ENCODE data around the gene MCUB. TPM values are rescaled to one million over a fixed set of nuclear protein-coding genes. Genes with fewer than 3 reads are reported as not detected.
"Not testable (repeated sequence)": the region's sequence is repeated elsewhere in the genome, so short reads cannot be mapped to it uniquely, and the experiment has no call there.

Gene MCUB
- total and polyA plus RNA-seq, 9 donors: 7.4 to 10.8 (median 9.2) TPM

DNA sequence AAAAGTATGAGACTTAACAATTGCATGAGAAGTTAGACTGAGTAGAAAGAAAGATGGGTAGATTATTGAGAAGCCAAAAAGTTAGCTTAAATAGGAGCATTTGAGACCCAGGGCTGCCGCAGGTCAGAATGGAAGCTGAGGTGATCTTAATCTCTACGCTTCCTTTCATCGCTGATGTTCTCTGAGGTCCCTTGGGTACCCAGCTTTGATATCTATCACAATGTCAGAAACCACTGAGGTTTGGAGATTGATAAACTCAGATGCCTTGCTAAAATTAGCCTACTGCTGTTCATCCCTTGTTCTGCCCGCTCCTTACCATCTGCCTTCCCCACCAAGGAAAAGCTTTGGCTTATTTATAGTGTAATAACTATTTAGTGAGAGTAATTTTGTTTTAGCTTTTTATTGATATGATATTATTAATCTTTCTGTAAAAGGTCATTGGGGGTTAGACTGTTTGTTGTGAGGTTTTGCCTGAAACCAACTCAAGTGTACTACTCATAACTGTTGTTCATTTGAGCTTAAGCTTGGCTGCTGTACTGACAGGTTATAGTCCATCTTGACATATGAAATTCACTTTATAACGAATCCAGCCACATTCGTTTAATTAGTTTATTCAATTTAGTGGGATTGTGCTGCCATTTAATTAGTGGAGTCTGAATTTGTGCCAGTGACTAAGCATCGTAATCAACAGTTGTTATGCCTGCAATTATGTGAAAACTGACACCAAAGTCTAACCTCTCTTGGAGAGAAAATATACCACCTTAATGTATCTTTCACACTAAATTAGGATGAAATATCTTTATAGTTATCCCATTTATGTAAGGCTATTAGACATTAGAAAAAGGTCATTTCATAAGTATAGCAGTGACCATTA, 15.1 kb downstream of the MCUB start:
- H3K36me3 ChIP-seq (ENCODE audit: control insufficient read depth, insufficient read depth, low read length): no peaks in the 10 kb centered on the region
- no peak overlapping the region for H3K4me3 ChIP-seq (ENCODE audit: low read length)
- no peaks in the 10 kb centered on the region for H3K4me1 ChIP-seq (ENCODE audit: control insufficient read depth, insufficient read depth, low read length)
- H3K9me3 ChIP-seq (replicated peaks; ENCODE audit: control insufficient read depth, low read depth, low read length): peaks cover 10% of the 10 kb centered on the region
- no peaks in the 10 kb centered on the region for H3K27me3 ChIP-seq (ENCODE audit: control insufficient read depth, insufficient read depth, low read length)
- no peak for DNase-seq
- H3K27ac ChIP-seq (ENCODE audit: low read length): no peak overlapping the region
- WGBS (ENCODE audit: insufficient coverage): no CpG with 5 or more reads among the region's 7 CpGs

GRCh38 chr4:109576462-109576861, 16.4 kb downstream of the MCUB start:
- no peak overlapping the region for H3K4me3 ChIP-seq (ENCODE audit: low read length)
- 85% methylated on average over 2 of the region's 2 CpGs for WGBS (ENCODE audit: insufficient coverage)
- H3K36me3 ChIP-seq (ENCODE audit: control insufficient read depth, insufficient read depth, low read length): no peaks in the 10 kb centered on the region
- peaks cover 6% of the 10 kb centered on the region for H3K9me3 ChIP-seq (replicated peaks; ENCODE audit: control insufficient read depth, low read depth, low read length)
- no peaks in the 10 kb centered on the region for H3K27me3 ChIP-seq (ENCODE audit: control insufficient read depth, insufficient read depth, low read length)
- peak; percentile 46 for DNase-seq
- no peak overlapping the region for H3K27ac ChIP-seq (ENCODE audit: low read length)
- no peaks in the 10 kb centered on the region for H3K4me1 ChIP-seq (ENCODE audit: control insufficient read depth, insufficient read depth, low read length)

- Histone ChIP-seq H3K27ac (ENCODE audit: low read length) (no peak overlapping the region), H3K36me3 (ENCODE audit: control insufficient read depth, insufficient read depth, low read length) (no peaks in the 10 kb centered on the region), H3K4me1 (ENCODE audit: control insufficient read depth, insufficient read depth, low read length) (no peaks in the 10 kb centered on the region), H3K9me3 (replicated peaks; ENCODE audit: control insufficient read depth, low read depth, low read length) (no peaks in the 10 kb centered on the region), H3K27me3 (ENCODE audit: control insufficient read depth, insufficient read depth, low read length) (no peaks in the 10 kb centered on the region), H3K4me3 (ENCODE audit: low read length) (no peak overlapping the region)
- DNase-seq: no peak
- WGBS (ENCODE audit: insufficient coverage): 89% methylated on average over 1 of the region's 3 CpGs
Measured at GRCh38 chr4:109578846-109579245, 18.8 kb downstream of the MCUB start.

GRCh38 chr4:109579997-109580396, 20.0 kb downstream of the MCUB start:
- H3K4me3 ChIP-seq (ENCODE audit: low read length); H3K27ac ChIP-seq (ENCODE audit: low read length); H3K4me1 ChIP-seq (ENCODE audit: control insufficient read depth, insufficient read depth, low read length); DNase-seq; H3K36me3 ChIP-seq (ENCODE audit: control insufficient read depth, insufficient read depth, low read length); H3K9me3 ChIP-seq (replicated peaks; ENCODE audit: control insufficient read depth, low read depth, low read length); H3K27me3 ChIP-seq (ENCODE audit: control insufficient read depth, insufficient read depth, low read length): not testable (repeated sequence)
- no CpG with 5 or more reads among the region's 5 CpGs for WGBS (ENCODE audit: insufficient coverage)

- no peak overlapping the region for H3K4me3 ChIP-seq (ENCODE audit: low read length)
- H3K9me3 ChIP-seq (replicated peaks; ENCODE audit: control insufficient read depth, low read depth, low read length): peaks cover 4% of the 10 kb centered on the region
- WGBS (ENCODE audit: insufficient coverage): 72% methylated on average over 4 of the region's 4 CpGs
- no peaks in the 10 kb centered on the region for H3K36me3 ChIP-seq (ENCODE audit: control insufficient read depth, insufficient read depth, low read length)
- H3K27ac ChIP-seq (ENCODE audit: low read length): no peak overlapping the region
- no peak for DNase-seq
- H3K27me3 ChIP-seq (ENCODE audit: control insufficient read depth, insufficient read depth, low read length): no peaks in the 10 kb centered on the region
- no peaks in the 10 kb centered on the region for H3K4me1 ChIP-seq (ENCODE audit: control insufficient read depth, insufficient read depth, low read length)
Measured at GRCh38 chr4:109588176-109588575, 28.1 kb downstream of the MCUB start.

GRCh38 chr4:109589119-109589518, 29.1 kb downstream of the MCUB start:
- no peak overlapping the region for H3K27ac ChIP-seq (ENCODE audit: low read length)

DNA sequence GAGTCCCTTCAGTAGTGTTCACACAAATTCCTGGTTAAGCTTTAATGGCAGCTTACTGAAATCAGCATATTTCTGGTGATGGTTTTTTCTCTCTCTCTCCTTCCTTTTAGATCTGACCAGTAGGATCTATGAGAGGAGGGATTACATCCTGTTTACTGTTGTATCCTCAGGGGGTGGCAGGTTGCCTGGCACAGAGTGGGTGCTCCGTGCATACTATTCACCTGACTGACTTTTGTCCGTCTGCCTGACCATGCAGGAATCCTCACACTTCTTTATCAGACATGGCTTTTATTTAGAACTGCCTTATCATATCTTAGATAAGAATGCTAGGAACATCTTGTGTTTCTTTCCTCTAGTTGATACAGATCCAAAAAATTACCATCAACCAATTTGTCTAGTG, 29.6 kb downstream of the MCUB start:
- no peak overlapping the region for H3K27ac ChIP-seq (ENCODE audit: low read length)
- no peak overlapping the region for H3K4me3 ChIP-seq (ENCODE audit: low read length)
- H3K27me3 ChIP-seq (ENCODE audit: control insufficient read depth, insufficient read depth, low read length): no peaks in the 10 kb centered on the region
- DNase-seq: no peak
- H3K9me3 ChIP-seq (replicated peaks; ENCODE audit: control insufficient read depth, low read depth, low read length): peaks cover 4% of the 10 kb centered on the region
- no peaks in the 10 kb centered on the region for H3K4me1 ChIP-seq (ENCODE audit: control insufficient read depth, insufficient read depth, low read length)
- no CpG with 5 or more reads among the region's 2 CpGs for WGBS (ENCODE audit: insufficient coverage)
- H3K36me3 ChIP-seq (ENCODE audit: control insufficient read depth, insufficient read depth, low read length): no peaks in the 10 kb centered on the region

More at GRCh38 chr4:109589119-109589518, 29.1 kb downstream of the MCUB start:
- WGBS (ENCODE audit: insufficient coverage): no CpG with 5 or more reads among the region's 2 CpGs
- no peak overlapping the region for H3K4me3 ChIP-seq (ENCODE audit: low read length)
- no peaks in the 10 kb centered on the region for H3K27me3 ChIP-seq (ENCODE audit: control insufficient read depth, insufficient read depth, low read length)
- H3K36me3 ChIP-seq (ENCODE audit: control insufficient read depth, insufficient read depth, low read length): no peaks in the 10 kb centered on the region
- DNase-seq: no peak
- H3K4me1 ChIP-seq (ENCODE audit: control insufficient read depth, insufficient read depth, low read length): no peaks in the 10 kb centered on the region
- peaks cover 4% of the 10 kb centered on the region for H3K9me3 ChIP-seq (replicated peaks; ENCODE audit: control insufficient read depth, low read depth, low read length)

DNA sequence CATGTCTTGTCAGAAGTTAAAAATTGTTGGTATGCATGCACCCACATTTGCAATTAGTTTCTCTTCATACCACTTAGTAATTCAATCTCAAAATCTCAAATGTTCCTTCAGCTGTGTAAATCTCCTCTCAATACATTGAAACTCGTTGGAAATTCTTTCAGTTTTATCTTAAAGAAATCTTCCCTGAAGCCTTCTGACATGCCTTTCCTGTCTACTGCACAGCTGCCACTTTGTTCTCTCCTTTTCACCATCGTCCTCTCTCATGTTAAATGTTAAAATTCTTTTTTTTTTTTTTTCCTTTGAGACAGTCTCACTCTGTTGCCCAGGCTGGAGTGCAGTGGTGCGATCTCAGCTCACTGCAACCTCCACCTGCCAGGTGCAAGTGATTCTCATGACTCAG, 30.9 kb downstream of the MCUB start:
- Histone ChIP-seq H3K27me3 (ENCODE audit: control insufficient read depth, insufficient read depth, low read length) (no peaks in the 10 kb centered on the region), H3K4me1 (ENCODE audit: control insufficient read depth, insufficient read depth, low read length) (no peaks in the 10 kb centered on the region), H3K4me3 (ENCODE audit: low read length) (no peak overlapping the region), H3K9me3 (replicated peaks; ENCODE audit: control insufficient read depth, low read depth, low read length) (peaks cover 4% of the 10 kb centered on the region), H3K36me3 (ENCODE audit: control insufficient read depth, insufficient read depth, low read length) (no peaks in the 10 kb centered on the region), H3K27ac (ENCODE audit: low read length) (no peak overlapping the region)
- no peak for DNase-seq
- 18% methylated on average over 1 of the region's 3 CpGs for WGBS (ENCODE audit: insufficient coverage)

GRCh38 chr4:109592367-109592766, 32.3 kb downstream of the MCUB start:
- WGBS (ENCODE audit: insufficient coverage): no CpG with 5 or more reads among the region's 1 CpG
- DNase-seq: no peak
- H3K27me3 ChIP-seq (ENCODE audit: control insufficient read depth, insufficient read depth, low read length): no peaks in the 10 kb centered on the region
- no peak overlapping the region for H3K4me3 ChIP-seq (ENCODE audit: low read length)
- H3K36me3 ChIP-seq (ENCODE audit: control insufficient read depth, insufficient read depth, low read length): no peaks in the 10 kb centered on the region
- H3K4me1 ChIP-seq (ENCODE audit: control insufficient read depth, insufficient read depth, low read length): no peaks in the 10 kb centered on the region
- no peaks in the 10 kb centered on the region for H3K9me3 ChIP-seq (replicated peaks; ENCODE audit: control insufficient read depth, low read depth, low read length)
- no peak overlapping the region for H3K27ac ChIP-seq (ENCODE audit: low read length)

DNA sequence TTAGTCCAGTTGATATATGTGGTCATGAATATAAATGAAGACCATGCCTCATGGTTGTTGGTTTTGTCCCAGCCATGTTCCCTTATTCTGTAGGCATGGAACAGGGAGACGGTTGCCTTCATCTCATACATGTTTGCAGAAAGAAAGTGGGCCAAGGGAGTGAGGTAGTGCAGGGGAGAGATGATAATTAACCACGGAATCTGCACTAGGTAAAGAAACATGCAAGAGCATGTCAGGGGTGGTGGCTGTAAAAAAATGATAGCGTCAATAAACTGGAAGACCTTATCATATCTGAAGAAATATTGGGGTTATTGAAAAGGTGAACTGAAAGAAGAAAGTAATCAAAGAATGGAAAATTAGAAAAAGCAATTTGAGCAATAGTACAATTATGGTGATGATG, 35.1 kb downstream of the MCUB start:
- H3K4me3 ChIP-seq (ENCODE audit: low read length); H3K27me3 ChIP-seq (ENCODE audit: control insufficient read depth, insufficient read depth, low read length); H3K27ac ChIP-seq (ENCODE audit: low read length); H3K4me1 ChIP-seq (ENCODE audit: control insufficient read depth, insufficient read depth, low read length); DNase-seq; H3K36me3 ChIP-seq (ENCODE audit: control insufficient read depth, insufficient read depth, low read length); H3K9me3 ChIP-seq (replicated peaks; ENCODE audit: control insufficient read depth, low read depth, low read length): not testable (repeated sequence)
- WGBS (ENCODE audit: insufficient coverage): no CpG with 5 or more reads among the region's 3 CpGs

All from muscle of leg (tissue), 11 donors.